DOHH2 (cell line): Measurements from ENCODE around the gene SLC7A6.

Experiments
- H3F3A ChIP-seq: fragments of 200-600 bp; sonication (generic), shearing (Covaris generic); 2 replicates; pipeline ENCODE4 v1.6.0; 2016; ENCODE audit warnings: antibody characterized with exemption, mild to moderate bottlenecking; ENCODE audit not compliant: control insufficient read depth, insufficient read depth
- H3K27ac ChIP-seq: fragments of 200-600 bp; sonication (generic); 2 replicates; pipeline ENCODE4 v1.5.1; 2014; ENCODE audit warnings: low read depth, mild to moderate bottlenecking, low read length, moderate library complexity
- H3K27me3 ChIP-seq: fragments of 200-600 bp; sonication (generic); 2 replicates; pipeline ENCODE4 v1.6.1; 2014; ENCODE audit warnings: mild to moderate bottlenecking, low read length, mixed read lengths; ENCODE audit not compliant: control insufficient read depth
- H3K36me3 ChIP-seq: fragments of 200-600 bp; sonication (generic); 2 replicates; pipeline ENCODE4 v1.6.1; 2014; ENCODE audit warnings: mild to moderate bottlenecking, low read length, moderate library complexity, mixed read lengths; ENCODE audit not compliant: control insufficient read depth
- H3K4me1 ChIP-seq: fragments of 200-600 bp; sonication (generic); 2 replicates; pipeline ENCODE4 v1.6.1; 2014; ENCODE audit warnings: mild to moderate bottlenecking, low read length, mixed read lengths; ENCODE audit not compliant: control insufficient read depth
- H3K4me2 ChIP-seq: fragments of 200-600 bp; sonication (generic); 2 replicates; pipeline ENCODE4 v1.6.0; 2014; ENCODE audit warnings: mild to moderate bottlenecking, low read length, moderate library complexity
- H3K4me3 ChIP-seq: fragments of 200-600 bp; sonication (generic); 2 replicates; pipeline ENCODE4 v1.5.1; 2014; ENCODE audit warnings: mild to moderate bottlenecking, low read length, mixed read lengths
- H3K79me2 ChIP-seq: fragments of 200-600 bp; sonication (generic); 2 replicates; pipeline ENCODE4 v1.6.1; 2014; ENCODE audit warnings: mild to moderate bottlenecking, low read length, mixed read lengths; ENCODE audit not compliant: control insufficient read depth
- H3K9me2 ChIP-seq: fragments of 200-600 bp; sonication (generic); replicated peaks from 2 replicates; pipeline ENCODE4 v1.6.1; 2014; ENCODE audit warnings: mild to moderate bottlenecking, low read length, mixed read lengths; ENCODE audit not compliant: control insufficient read depth
- H3K9me3 ChIP-seq: fragments of 200-600 bp; sonication (generic); 2 replicates; pipeline ENCODE4 v1.6.1; 2014; ENCODE audit warnings: antibody characterized with exemption, low read length, mixed read lengths; ENCODE audit not compliant: control insufficient read depth, insufficient read depth
- H4K20me1 ChIP-seq: fragments of 200-600 bp; sonication (generic); 2 replicates; pipeline ENCODE4 v1.6.0; 2014; ENCODE audit warnings: low read depth, mild to moderate bottlenecking, antibody characterized with exemption, low read length, moderate library complexity; ENCODE audit not compliant: control insufficient read depth, insufficient read depth
- CTCF ChIP-seq: fragments of 200-600 bp; sonication (generic); IDR thresholded peaks from one replicate; pipeline ENCODE4 v1.5.1; 2014; ENCODE audit warnings: antibody characterized with exemption, mild to moderate bottlenecking, low read depth, low read length; ENCODE audit not compliant: poor library complexity, severe bottlenecking
- EZH2phosphoT487 ChIP-seq: fragments of 200-600 bp; sonication (generic); IDR thresholded peaks from 2 replicates; pipeline ENCODE4 v1.6.1; 2017; ENCODE audit warnings: borderline replicate concordance, mild to moderate bottlenecking, antibody characterized with exemption, low read length, moderate library complexity, mixed read lengths

The SLC7A6 gene

GRCh38 chr16:68343137-68343536 is 78.8 kb downstream of the SLC7A6 start:
- no peaks in the 10 kb centered on the region for H3K9me2 ChIP-seq
- TF ChIP-seq CTCF (no peak), EZH2phosphoT487 (no peak)
- H3K79me2 ChIP-seq = no peaks in the 10 kb centered on the region
- no peak overlapping the region for H3K4me2 ChIP-seq
- H3K9me3 ChIP-seq = no peaks in the 10 kb centered on the region
- H3K27ac ChIP-seq = no peak overlapping the region
- H3K27me3 ChIP-seq = no peaks in the 10 kb centered on the region
- H3K4me3 ChIP-seq = no peak overlapping the region
- H4K20me1 ChIP-seq = no peaks in the 10 kb centered on the region
- no peaks in the 10 kb centered on the region for H3F3A ChIP-seq
- H3K4me1 ChIP-seq = no peaks in the 10 kb centered on the region
- peaks cover 81% of the 10 kb centered on the region for H3K36me3 ChIP-seq

DNA sequence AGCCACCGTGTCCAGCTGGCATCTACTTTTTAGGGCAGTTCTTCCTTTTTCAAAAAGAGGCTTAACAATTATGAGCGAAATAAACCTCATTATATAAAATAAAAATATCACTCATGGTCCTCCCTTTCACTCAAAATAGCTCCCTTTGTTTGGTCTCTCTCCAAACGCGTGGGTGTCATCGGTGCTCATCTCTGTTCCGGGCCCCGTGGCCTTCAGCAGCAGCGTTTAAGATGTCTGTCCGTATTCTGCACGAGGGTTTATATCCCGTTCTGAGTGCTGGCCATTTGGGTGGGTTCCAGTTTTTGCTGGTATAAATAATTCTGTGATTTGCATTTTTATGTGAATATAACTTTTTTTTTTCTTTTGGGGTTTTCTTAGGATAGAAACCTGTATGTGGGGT is 79.9 kb downstream of the SLC7A6 start:
- no peaks in the 10 kb centered on the region for H3K79me2 ChIP-seq
- no peaks in the 10 kb centered on the region for H4K20me1 ChIP-seq
- H3K27me3 ChIP-seq = no peaks in the 10 kb centered on the region
- no peak for TF ChIP-seq EZH2phosphoT487
- no peak for TF ChIP-seq CTCF
- H3K4me2 ChIP-seq = no peak overlapping the region
- no peak overlapping the region for H3K4me3 ChIP-seq
- no peaks in the 10 kb centered on the region for H3F3A ChIP-seq
- H3K9me2 ChIP-seq = no peaks in the 10 kb centered on the region
- H3K4me1 ChIP-seq = no peaks in the 10 kb centered on the region
- no peaks in the 10 kb centered on the region for H3K9me3 ChIP-seq
- no peak overlapping the region for H3K27ac ChIP-seq
- peaks cover 77% of the 10 kb centered on the region for H3K36me3 ChIP-seq

- Histone ChIP-seq H3K79me2 (no peaks in the 10 kb centered on the region), H3K36me3 (peaks cover 79% of the 10 kb centered on the region), H3K4me3 (no peak overlapping the region), H3F3A (no peaks in the 10 kb centered on the region), H3K9me3 (no peaks in the 10 kb centered on the region), H3K9me2 (no peaks in the 10 kb centered on the region), H4K20me1 (no peaks in the 10 kb centered on the region), H3K4me2 (no peak overlapping the region), H3K27me3 (no peaks in the 10 kb centered on the region), H3K27ac (no peak overlapping the region), H3K4me1 (no peaks in the 10 kb centered on the region)
- no peak for TF ChIP-seq CTCF
- no peak for TF ChIP-seq EZH2phosphoT487
Observed at GRCh38 chr16:68345351-68345810, 81.1 kb downstream of the SLC7A6 start.
